Fibroblast of skin of left biceps (primary cell): ENCODE measurements around the gene FLNB.
A peak's percentile ranks its signal among the peaks of the same experiment; 100 is the strongest.

Source experiments
- DNase-seq, 2 experiments: peaks; one replicate each; pipeline ENCODE4 v3.0.0-alpha.2; 2013; ENCODE audit warnings: low read depth in 2 of 2

The FLNB gene, protein sequence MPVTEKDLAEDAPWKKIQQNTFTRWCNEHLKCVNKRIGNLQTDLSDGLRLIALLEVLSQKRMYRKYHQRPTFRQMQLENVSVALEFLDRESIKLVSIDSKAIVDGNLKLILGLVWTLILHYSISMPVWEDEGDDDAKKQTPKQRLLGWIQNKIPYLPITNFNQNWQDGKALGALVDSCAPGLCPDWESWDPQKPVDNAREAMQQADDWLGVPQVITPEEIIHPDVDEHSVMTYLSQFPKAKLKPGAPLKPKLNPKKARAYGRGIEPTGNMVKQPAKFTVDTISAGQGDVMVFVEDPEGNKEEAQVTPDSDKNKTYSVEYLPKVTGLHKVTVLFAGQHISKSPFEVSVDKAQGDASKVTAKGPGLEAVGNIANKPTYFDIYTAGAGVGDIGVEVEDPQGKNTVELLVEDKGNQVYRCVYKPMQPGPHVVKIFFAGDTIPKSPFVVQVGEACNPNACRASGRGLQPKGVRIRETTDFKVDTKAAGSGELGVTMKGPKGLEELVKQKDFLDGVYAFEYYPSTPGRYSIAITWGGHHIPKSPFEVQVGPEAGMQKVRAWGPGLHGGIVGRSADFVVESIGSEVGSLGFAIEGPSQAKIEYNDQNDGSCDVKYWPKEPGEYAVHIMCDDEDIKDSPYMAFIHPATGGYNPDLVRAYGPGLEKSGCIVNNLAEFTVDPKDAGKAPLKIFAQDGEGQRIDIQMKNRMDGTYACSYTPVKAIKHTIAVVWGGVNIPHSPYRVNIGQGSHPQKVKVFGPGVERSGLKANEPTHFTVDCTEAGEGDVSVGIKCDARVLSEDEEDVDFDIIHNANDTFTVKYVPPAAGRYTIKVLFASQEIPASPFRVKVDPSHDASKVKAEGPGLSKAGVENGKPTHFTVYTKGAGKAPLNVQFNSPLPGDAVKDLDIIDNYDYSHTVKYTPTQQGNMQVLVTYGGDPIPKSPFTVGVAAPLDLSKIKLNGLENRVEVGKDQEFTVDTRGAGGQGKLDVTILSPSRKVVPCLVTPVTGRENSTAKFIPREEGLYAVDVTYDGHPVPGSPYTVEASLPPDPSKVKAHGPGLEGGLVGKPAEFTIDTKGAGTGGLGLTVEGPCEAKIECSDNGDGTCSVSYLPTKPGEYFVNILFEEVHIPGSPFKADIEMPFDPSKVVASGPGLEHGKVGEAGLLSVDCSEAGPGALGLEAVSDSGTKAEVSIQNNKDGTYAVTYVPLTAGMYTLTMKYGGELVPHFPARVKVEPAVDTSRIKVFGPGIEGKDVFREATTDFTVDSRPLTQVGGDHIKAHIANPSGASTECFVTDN (N-terminal part only)

GRCh38 chr3:58008141-58009025 is at the start of gene FLNB:
TSS of gene FLNB (plus strand) at chr3:58008422. CDS start at chr3:58008565, 143 bp downstream.
- peak in 1 of 2 experiments; percentile 38 for DNase-seq

DNA sequence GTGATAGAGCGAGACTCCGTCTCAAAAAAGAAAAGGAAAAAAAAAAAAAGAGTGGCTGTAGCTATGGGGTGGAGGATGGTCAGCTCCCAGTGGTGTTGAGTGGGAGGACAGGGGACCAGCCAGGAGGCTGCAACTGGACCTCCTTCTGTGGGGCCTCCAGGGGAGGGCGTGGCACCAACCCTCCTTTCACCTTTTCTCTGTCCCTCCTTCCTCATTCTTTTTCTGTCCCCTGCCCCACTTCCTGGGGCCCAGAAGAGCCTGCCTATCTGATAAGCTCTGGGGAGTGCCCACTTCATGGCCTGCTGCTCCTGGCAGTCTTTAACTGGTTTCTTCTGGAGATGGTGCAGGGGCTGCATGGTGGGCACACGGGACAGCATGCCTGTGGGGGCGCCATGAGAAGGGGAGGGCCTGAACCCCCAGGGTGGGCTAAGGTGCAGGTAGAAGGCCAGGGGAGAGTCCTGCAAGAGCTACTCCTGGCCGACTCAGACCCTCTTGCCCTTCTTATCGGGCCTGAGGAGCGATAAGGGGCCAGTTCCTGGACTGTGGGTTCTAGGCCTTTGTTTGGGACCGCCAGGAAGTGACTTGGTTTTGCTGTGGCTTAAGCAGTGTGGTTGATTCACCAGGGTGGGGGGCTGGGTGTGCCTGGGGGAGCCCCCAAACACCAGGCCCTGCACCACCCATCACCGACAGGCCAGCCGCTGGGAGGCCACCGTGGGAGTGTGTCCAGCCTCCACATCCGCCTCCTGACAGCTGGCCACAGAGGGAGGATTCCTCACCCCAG is 49.4 kb upstream of the FLNB start:
- no peak for DNase-seq

DNA sequence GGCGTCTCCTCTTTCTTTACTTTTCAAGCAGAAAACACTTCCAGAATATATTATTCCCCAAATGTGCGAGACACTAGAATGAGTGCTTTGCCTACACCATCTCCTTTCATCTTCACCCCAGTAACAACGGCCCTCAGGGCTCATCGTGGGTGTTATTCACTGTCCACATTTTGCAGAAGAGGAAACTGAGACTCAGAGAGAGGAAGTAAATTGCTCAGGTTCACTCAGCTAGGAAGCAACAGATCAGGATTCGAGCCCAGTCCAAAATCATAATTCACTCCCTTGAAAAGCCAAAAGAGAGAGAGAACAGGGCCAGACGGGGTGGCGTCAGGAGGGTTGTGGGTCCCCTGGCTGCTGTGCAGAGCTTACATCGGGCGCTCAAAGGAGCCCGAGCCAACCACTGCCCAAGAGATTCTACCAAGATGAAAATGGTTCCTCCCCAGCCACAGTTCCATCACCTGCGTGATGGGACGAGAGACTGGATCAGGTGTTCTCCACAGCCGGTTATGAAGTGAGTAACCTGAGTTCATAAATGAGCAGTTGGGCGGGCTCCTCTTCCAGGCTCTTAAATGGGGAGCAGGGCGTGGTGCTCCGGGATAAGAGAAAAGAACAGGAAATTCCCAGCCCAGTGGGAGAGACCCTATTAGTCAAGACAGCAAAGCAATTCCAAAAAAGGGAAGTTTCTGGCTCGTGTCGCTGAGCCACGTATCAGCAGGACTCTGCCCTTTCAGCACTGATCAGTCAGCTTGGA is 48.6 kb upstream of the FLNB start:
- no peak for DNase-seq

GRCh38 chr3:57960174-57960505 is 48.1 kb upstream of the FLNB start:
- DNase-seq, result no peak

- no peak for DNase-seq
These were observed 46.9 kb upstream of the FLNB start for GRCh38 chr3:57961177-57961827.

- DNase-seq, result no peak
These were observed 46.3 kb upstream of the FLNB start for GRCh38 chr3:57961828-57962447.

DNA sequence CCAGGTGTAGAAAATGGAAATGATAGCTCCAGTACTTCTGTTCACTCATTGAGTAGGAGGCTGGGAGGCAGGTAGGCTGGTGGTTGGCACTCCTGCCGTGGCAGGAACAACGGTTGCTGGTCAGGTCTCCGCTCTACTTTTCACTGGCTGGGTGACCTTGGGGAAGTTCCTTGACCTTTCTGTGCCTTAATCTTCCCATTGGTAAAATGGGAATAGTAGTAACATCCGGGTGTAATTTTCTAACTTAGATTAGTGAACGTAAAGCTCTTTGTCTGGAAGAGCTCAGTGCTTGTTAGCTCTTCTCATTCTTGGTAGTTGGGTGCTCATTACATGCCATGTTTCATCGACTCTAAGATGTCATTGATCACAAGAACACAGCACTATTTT is 45.8 kb upstream of the FLNB start:
- DNase-seq, result no peak

GRCh38 chr3:57963811-57964346 is 44.3 kb upstream of the FLNB start:
- no peak for DNase-seq

- no peak for DNase-seq
These were observed 41.4 kb upstream of the FLNB start for GRCh38 chr3:57966829-57967228.

DNA sequence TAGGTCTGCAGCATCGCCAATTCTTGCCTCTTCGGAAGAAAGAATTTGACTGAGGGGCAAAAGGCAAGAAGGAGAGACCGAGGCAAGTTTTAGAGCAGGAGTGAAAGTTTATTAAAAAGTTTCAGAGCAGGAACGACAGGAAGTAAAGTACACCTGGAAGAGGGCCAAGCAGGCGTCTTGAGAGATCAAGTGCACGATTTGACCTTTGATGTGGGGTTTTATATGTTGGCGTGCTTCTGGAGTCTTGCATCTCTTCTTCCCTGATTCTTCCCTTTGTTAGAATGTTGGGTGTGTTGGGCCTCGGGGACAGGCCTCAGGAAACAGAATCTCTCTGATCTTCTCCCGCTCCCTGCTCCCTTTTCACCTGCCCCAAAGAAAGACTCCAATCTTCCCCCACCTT is 40.6 kb upstream of the FLNB start:
- no peak for DNase-seq

- DNase-seq, result no peak
These were observed 39.7 kb upstream of the FLNB start for GRCh38 chr3:57968501-57968900.

DNA sequence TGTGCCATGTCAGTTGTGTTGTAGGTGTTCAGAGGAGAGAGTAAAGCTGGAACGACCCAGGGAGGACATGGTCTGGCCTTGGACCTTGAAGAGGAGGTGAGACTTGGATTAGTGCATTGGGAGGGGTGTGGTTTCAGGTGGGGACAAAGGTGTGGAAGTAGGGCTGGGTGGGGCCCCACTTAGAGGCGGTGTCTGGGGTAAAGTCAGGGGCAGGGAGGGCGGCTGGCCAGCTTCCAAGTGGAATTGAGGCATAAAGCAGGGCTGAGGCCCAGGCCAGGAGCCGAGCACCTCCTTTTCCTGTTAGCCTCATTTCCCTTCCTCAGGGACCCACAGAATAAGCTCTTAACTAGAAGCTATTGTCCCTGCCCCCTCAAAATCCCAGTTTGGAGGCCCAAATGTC is 36.2 kb upstream of the FLNB start:
- no peak for DNase-seq

GRCh38 chr3:57972531-57973111 is 35.6 kb upstream of the FLNB start:
- DNase-seq, result no peak

DNA sequence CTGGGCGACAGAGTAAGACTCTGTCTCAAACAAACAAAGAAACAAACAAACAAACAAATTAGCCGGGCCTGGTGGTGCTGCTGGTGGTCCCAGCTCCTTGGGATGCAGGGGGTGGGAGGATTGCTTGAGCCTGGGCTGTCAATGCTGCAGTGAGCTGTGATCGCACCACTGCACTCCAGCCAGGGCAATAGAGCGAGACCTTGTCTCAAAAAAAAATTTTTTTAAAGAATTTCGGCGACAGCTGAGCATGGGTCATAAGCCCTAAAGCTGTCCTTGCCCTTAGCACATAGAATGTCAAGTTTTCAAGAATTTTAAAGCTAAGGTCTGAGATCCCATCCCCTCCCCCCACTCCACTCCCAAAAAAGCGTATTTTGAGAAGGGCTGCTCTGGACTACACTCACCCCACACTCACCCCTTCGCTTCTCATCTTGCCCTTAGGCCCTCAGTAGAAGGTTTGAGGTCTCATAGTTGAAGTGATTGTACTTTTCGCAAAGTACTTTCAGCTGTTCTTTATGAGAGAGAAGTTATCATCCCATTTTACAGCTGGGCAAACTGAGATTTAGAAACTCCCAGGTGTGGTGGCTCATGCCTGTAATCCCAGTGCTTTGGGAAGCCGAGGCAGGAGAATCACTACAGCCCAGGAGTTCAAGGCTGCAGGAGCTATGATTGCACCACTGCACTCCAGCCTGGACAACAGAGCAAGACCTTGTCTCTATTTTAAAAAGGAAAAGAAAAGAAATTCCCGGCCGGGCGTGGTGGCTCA is 34.3 kb upstream of the FLNB start:
- no peak for DNase-seq

DNA sequence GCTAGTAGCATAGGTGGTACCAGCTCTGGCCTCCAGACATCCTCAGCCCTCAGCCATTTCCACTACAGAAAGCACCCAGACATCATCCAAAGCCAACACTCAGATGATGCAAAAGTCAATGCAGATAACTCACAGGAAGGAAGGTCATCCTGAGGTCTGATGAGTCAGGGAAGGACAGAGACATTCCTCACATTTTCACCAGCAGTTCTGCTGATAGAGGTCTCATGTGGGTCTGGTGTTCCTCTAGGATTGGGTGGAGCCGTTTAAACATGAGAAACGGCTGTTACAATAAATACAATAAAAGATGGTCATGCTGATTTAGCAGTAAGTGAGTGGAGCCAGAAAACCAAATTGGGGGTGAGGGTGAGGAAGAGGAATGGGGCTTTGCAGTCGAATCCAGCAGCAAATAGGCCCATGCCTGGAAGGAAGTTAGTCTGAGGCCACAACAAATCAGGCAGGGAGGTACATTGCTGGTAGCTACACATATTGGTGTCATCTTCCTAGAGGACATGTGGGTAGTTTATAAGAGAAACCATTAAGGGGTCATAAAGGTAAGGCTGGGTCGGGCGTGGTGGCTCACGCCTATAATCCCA is 33.3 kb upstream of the FLNB start:
- peak; percentile 92 to 93 for DNase-seq

DNA sequence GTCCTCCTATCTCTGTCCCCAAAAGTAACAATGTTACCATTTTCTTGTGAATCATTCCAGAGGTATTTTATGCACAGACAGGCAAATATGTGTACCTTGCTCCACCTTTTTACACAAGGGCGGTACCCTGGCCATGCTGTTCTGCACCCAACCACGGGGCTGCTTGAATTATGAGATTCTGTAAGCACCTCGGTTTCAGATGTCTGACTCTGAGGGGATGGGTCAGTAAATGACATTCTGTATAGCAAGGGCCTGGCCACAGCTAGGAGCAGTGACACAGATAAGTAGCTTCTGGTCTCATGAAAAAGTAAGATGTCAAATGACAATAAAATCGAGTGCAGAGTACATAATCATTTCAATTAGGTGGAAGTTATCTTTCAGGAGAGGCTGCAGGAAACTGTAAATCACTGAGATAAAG is 30.4 kb upstream of the FLNB start:
- no peak for DNase-seq

- DNase-seq, result no peak
These were observed 29.9 kb upstream of the FLNB start for GRCh38 chr3:57978316-57978715.
